Sciatic nerve (tissue), 2 donors: ENCODE results near the gene OTOA. TPM values are rescaled to one million over a fixed set of nuclear protein-coding genes. Genes with fewer than 3 reads are reported as not detected.
"Not testable (repeated sequence)": the region's sequence is repeated elsewhere in the genome, so short reads cannot be mapped to it uniquely, and the experiment has no call there.

Experiments used
- ATAC-seq: fragments of 200-7000 bp; cut with Tn5 transposase; one replicate; pipeline ENCODE4 v1.9.1; 2020; ENCODE audit warnings: mild to moderate bottlenecking, moderate library complexity
- DNase-seq: peaks from one replicate; pipeline ENCODE4 v3.0.0-alpha.2; 2020; ENCODE audit warnings: low spot score
- intact Hi-C: fragments of 100-400 bp; cut with DNase I; formaldehyde crosslinking; loops from one replicate; pipeline ENCODE4 v1.14.2; 2022
- total RNA-seq: library from RNA; stranded (reverse); fragmentation: NEBNext Ultra II Directional; extraction: Animal tissue kit (Norgen Biotek cat#: 25700); gene quantifications from one replicate; pipeline ENCODE4 v1.2.1, GENCODE V29; 2021
- donor health status: DM: no; HTN: no; CAD: no.
- donor health status: DM: no; HTN: no; CAD: no.

The OTOA gene
- total RNA-seq, 1 donor from 2014 or later, result 0.31 TPM

- intact Hi-C loops, result no loop called here
Observed at GRCh38 chr16:21703589-21704174, 39.9 kb downstream of the OTOA start.

GRCh38 chr16:21704266-21704665 is 40.5 kb downstream of the OTOA start:
- DNase-seq (no peak), ATAC-seq (no peak)
- intact Hi-C loops, result no loop called here

More at GRCh38 chr16:21703589-21704174, 39.9 kb downstream of the OTOA start:
- ATAC-seq, result no peak
- no peak for DNase-seq

DNA sequence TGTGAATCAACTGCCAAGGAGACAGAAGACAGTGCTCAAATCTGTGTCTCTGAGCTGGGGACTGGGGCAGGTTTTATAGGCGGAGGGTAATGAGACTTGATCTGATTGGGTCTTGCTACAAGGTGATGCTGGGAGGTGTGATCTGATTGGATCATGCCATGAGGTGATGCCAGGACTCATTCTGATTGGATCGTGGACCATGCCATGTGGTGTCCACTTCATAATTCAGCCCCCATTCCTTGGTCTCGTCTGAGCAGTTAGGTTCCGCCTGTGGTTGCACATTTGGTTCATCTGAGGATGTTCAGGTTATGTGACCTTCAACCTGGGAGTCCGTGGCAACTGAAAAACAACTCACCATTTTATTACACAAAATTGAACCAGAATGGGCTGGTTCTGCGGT is 41.0 kb downstream of the OTOA start:
- intact Hi-C loops, result no loop called here
- no peak for ATAC-seq
- no peak for DNase-seq

- intact Hi-C loops, result no loop called here
- DNase-seq, result peak; percentile 86
- ATAC-seq, result peak; percentile 46
Observed at GRCh38 chr16:21708533-21709115, 44.9 kb downstream of the OTOA start.

GRCh38 chr16:21710938-21711337 is 47.2 kb downstream of the OTOA start:
- DNase-seq (no peak), ATAC-seq (no peak)
- intact Hi-C loops, result no loop called here

DNA sequence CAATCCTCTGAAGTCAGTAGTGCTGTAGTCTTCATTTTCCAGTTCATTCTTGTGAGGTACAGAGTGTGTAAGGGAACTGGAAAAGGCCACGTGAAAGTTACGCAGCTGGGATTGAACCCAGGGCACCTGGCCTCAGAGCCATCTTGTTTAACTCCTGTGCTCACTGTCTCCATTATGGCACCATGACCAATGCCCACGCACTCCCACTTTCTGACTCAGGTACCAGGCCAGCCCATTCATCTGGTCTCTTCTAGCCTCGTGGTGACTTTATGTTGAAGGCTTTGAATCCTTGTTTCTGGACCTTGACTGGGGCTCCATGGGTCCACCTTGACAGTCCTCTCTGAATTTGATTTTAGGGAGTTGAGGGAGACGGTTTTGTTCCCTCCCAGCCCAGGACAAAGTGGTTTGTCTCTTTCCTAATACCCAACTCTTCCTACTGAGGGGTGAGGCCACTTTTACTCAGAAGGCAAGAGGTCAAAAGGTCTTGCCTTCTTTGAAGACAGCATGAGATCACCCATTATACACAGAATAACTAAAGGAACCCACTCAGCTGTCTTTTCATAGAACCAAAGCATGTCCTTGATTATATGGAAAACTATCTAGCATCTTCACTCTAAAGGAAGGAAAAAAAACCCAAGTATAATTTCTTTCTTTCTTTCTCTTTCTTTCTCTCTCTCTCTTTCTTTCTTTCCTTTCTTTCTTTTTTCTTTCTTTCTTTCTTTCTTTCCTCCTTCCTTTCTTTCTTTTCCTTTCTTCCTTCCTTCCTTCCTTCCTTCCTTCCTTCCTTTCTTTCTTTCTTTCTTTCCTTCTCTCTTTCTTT is 50.0 kb downstream of the OTOA start:
- intact Hi-C loops, result no loop called here
- DNase-seq (no peak), ATAC-seq (no peak)

DNA sequence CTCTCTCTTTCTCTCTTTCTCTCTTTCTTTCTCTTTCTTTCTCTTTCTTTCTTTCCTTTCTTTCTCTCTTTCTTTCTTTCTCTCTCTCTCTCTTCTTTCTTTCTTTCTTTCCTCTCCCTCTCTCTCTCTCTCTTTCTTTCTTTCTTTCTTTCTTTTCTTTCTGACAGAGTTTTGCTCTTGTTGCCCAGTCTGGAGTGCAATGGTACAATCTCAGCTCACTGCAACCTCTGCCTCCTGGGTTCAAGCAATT is 50.5 kb downstream of the OTOA start:
- DNase-seq, intact Hi-C loops, ATAC-seq: not testable (repeated sequence)

DNA sequence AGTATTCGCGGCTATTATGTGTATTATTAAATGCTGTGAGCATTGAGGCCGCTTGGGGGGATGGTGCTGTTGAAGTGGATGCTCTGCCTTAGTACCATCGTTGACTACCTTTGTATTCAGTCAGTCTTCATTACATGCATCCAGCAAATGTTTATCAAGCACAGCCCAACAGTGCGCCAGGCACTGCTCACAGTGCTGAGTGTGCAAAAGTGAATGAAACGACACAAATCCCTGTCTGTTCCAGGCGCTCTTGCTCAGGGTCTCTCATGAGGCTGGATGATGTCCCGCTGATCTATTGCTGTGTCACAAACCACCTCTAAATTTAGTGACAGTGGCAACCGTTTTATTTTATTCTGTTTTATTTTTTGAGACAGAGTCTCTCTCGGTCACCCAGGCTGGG is 53.8 kb downstream of the OTOA start:
- intact Hi-C loops, result no loop called here
- DNase-seq (no peak), ATAC-seq (no peak)

DNA sequence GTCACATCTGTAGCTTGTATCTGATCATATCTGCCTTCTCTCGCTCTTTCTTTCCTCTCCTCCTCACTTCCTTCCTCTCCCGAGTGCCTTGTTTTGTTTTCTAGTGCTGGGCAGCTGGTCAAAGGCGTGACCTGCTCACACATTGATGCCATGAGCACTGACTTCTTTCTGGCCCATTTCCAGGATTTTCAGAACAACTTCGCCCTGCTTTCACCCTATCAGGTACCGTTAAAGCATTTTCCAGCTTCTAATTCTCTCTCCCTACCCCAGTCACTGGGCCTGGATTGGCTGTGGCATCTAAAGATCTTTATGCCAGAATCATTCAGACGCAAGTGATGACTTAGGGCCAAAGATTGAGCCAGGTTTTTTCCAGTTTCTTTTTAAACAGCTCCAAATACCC is 55.5 kb downstream of the OTOA start:
- ATAC-seq, result no peak
- intact Hi-C loops, result no loop called here
- no peak for DNase-seq

DNA sequence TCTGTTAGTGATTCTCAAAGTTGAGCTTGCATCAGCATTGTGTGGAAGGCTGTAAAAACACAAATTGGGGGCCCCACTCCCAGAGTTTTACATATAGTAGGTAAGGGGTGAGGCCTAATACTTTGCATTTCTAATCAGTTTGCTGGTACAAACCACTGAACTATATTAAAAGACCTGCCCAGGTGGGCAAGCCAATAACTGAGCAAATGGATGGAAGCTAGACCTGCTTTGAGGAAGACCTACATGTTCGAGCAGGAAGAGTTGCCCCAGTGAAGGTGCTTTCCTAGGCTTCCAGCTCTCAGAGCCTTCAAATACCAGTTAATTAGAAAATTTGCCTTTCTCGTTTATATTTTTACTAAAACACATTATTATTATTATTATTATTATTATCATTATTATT is 56.8 kb downstream of the OTOA start:
- intact Hi-C loops, result no loop called here
- DNase-seq, result no peak
- ATAC-seq, result no peak

GRCh38 chr16:21722771-21723455 is 59.1 kb downstream of the OTOA start:
- intact Hi-C loops, result no loop called here
- DNase-seq (no peak), ATAC-seq (no peak)

- DNase-seq (no peak), ATAC-seq (no peak)
- intact Hi-C loops, result no loop called here
Observed at GRCh38 chr16:21723532-21723931, 59.8 kb downstream of the OTOA start.

DNA sequence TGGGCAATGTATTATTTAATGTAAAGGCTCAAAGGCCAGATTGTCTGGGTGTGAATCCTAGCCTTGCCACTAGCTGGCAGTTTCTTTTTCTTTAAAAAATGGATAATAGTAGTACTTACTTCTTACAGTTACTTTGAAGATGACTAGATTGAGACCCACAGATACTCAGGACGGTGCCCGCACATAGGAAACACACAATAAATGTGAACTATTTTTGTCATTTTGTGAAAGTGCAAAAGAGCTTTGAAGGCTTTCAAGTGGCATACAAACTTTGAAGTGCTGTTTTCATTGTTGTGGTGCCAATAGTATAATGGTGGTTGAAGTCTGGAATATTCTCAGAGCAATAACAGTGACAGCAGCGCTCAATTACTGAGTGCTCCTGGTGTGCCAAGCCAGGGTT is 63.6 kb downstream of the OTOA start:
- ATAC-seq, result no peak
- DNase-seq, result no peak
- intact Hi-C loops, result no loop called here

DNA sequence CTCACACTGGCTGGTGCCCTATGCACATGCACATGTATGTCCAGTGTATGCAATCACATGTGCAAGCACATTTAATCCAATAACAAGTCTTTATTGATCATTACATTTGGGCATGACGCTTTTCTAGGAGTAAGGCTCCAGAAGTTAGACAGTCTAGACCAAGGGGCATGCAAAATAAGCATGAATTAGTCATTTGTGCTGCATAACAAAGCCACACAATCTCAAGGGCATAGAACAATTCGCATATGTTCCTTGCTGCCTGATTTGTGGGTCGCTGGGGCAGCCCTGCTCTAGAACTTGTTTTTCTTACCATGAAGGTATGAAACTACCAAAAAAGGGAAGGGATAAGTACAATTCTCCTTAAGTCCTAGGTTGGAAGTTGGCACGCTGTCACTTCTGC is 67.5 kb downstream of the OTOA start:
- ATAC-seq, intact Hi-C loops, DNase-seq: not testable (repeated sequence)

DNA sequence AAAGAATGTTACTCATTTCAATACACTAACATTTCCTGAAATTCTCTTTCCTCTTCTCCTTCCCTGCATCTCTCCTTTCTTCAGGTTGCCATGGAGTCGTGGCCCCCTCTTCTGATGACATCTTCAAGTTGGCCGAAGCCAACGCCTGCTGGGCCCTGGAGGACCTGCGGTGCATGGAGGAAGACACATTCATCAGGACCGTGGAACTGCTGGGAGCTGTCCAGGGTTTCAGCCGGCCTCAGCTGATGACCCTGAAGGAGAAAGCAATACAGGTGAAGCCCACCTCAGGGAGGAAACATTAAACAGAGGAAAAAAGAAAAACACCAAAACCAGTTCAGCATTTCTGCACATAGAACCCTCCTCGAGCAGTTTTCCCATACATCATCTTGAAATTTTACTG is 76.9 kb downstream of the OTOA start:
- intact Hi-C loops, DNase-seq, ATAC-seq: not testable (repeated sequence)

GRCh38 chr16:21756192-21757079 is 92.7 kb downstream of the OTOA start:
- DNase-seq, intact Hi-C loops: not testable (repeated sequence)
- ATAC-seq, result peak; percentile 49

DNA sequence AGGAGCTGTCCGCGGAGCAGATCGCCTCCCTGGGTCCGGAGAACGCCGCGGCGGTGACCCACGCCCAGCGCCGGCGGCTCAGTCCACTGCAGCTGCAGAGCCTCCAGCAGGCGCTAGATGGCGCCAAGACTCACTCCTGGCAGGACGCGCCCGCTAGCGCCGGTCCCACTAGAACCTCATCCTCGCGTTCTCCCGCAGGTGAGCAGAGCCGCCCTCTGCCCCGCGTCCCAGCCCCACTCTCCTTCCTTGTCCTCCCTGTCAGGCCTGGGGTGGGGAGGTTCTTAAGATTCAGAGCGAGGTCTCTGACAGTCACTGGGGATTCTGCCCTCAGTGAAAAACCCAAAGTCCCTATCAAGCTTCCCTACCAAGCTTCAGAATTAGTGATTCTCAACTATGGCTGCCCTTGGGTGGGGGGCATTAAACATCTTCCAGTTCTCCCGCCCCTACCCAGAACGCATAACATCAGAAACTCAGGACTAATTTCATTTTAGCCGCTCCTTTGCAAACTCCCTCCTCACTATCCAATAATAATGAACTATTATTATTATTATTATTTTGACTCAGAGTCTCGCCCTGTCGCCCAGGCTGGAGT is 93.4 kb downstream of the OTOA start:
- peak; percentile 93 for ATAC-seq
- DNase-seq, intact Hi-C loops: not testable (repeated sequence)

GRCh38 chr16:21768280-21768679 is 104.5 kb downstream of the OTOA start:
- DNase-seq, ATAC-seq, intact Hi-C loops: not testable (repeated sequence)

- intact Hi-C loops, DNase-seq, ATAC-seq: not testable (repeated sequence)
Observed at GRCh38 chr16:21768810-21769209, 105.0 kb downstream of the OTOA start.
